Body of pancreas (tissue), 4 donors: ENCODE data around the gene SOX6. TPM values are rescaled to one million over a fixed set of nuclear protein-coding genes. Genes with fewer than 3 reads are reported as not detected.
A peak's percentile ranks its signal among the peaks of the same experiment; 100 is the strongest.

Experiments
- ATAC-seq: fragments of 150-250 bp; one replicate; pipeline ENCODE4 v1.9.1; 2016
- DNase-seq, 4 donors: peaks; one replicate each; pipeline ENCODE4 v3.0.0-alpha.2; 2019
- H3K27ac ChIP-seq, 4 donors: fragments of 200-600 bp; sonication (generic); 1 replicate in 3 of 4; 2 replicates in 1 of 4; pipeline versions ENCODE4 v1.5.1 to v1.6.1; 2016 to 2019; ENCODE audit warnings: mild to moderate bottlenecking in 1 of 4, mixed read lengths in 1 of 4, moderate library complexity in 1 of 4
- H3K27me3 ChIP-seq, 2 donors: fragments of 200-600 bp; sonication (generic); one replicate each; pipeline ENCODE4 v1.6.0; 2016; ENCODE audit warnings: mild to moderate bottlenecking in 1 of 2
- H3K36me3 ChIP-seq, 2 donors: fragments of 200-600 bp; sonication (generic); replicated peaks in 1 of 2; 2 replicates each; pipeline ENCODE4 v1.5.1; 2016; ENCODE audit warnings: low read depth in 2 of 2; ENCODE audit not compliant: insufficient read depth in 1 of 2
- H3K4me1 ChIP-seq: fragments of 200-600 bp; sonication (generic); one replicate; pipeline ENCODE4 v1.6.0; 2016
- H3K4me3 ChIP-seq, 2 donors: fragments of 200-600 bp; sonication (generic); 1 replicate in 1 of 2; 2 replicates in 1 of 2; pipeline ENCODE4 v1.5.1; 2016 to 2019
- H3K9me3 ChIP-seq, 3 donors: fragments of 200-600 bp; sonication (generic); 1 replicate in 2 of 3; 2 replicates in 1 of 3; pipeline ENCODE4 v1.5.1; 2016
- POLR2A ChIP-seq, 3 donors: fragments of 450-650 bp; IDR thresholded peaks; one replicate each; pipeline ENCODE4 v1.6.1; 2016; ENCODE audit warnings: antibody characterized with exemption in 3 of 3, mild to moderate bottlenecking in 2 of 3
- WGBS, 2 donors: methylation state at CpG; one replicate each; pipeline ENCODE4 v1.1.5; 2017; 5-methylcytosine and 5-hydroxymethylcytosine counted together
- intact Hi-C: fragments of 100-400 bp; cut with DNase I; formaldehyde crosslinking; loops from one replicate; pipeline ENCODE4 v1.15.1; 2023
- total RNA-seq, 2 donors: library from RNA; depleted of rRNA; stranded (reverse); fragments of >200 nt; gene quantifications; one replicate each; pipeline ENCODE4 v1.1.0, GENCODE V29; 2016
- TF ChIP-seq, protein P1 (sequence below), 7 experiments: fragments of 450-650 bp in 4 of 7; fragments of 200-600 bp in 3 of 7; sonication (generic) in 3 of 7; IDR thresholded peaks; one replicate each; pipeline ENCODE4 v1.5.1; 2016 to 2019; ENCODE audit warnings: antibody characterized with exemption in 7 of 7

The SOX6 gene
- total RNA-seq, 2 donors from 2014 or later, result 21.4 to 23.6 TPM

DNA sequence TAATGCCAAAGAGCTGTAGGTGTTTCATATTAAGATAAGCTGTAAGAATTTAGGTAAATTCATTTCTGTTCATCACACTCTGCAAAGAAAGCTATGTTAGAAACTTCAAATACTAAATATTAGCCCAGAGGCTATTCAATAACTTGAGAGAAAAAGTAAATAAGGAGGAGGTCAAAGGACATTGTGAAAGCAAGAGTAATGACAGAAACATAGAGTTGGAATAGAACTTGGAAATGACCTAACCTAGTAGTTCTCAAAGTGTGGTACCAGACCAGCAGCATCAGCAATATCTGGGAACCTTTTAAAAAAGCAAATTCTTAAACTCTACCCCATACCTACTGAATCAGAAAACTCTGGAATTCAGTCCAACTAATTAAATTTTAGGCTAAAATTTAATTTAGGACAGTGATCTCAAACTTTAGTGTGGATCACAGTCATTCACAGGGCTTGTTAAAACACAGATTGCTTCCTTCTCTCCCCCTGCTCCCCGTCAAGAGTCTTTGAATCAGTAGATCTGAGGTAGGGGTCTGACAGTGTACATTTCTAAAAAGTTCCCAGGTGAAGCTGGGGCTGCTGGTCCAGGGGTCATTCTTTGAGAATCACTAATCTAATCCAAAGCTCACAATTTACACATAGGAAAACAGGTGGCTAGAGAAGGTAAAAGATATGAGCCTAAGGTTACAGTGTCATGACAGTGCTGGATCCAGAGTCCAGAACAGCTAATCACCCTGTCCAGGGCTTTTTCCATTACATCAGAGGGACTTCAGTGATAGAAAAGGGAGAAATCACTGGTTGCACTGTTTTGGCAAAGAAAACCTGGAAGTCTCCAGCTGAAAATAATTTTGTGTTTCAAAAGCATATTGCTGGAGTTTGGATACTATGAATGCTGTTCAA lies 241.1 kb downstream of the SOX6 start:
- no peaks in the 10 kb centered on the region for H3K36me3 ChIP-seq
- no peaks in the 10 kb centered on the region for H3K9me3 ChIP-seq
- H3K27ac ChIP-seq, result peak overlapping the region in 3 of 4 donors; percentile 30 to 70 (median 51)
- DNase-seq (peak in 1 of 4 donors; percentile 51), ATAC-seq (peak; percentile 61)
- peaks cover 44% of the 10 kb centered on the region for H3K4me1 ChIP-seq
- intact Hi-C loops, result no loop called here
- H3K27me3 ChIP-seq, result no peaks in the 10 kb centered on the region
- H3K4me3 ChIP-seq, result no peak overlapping the region
- WGBS, 2 donors, result 27 to 35% methylated on average over 1 of the region's 1 CpG
- TF ChIP-seq, protein P1, sequence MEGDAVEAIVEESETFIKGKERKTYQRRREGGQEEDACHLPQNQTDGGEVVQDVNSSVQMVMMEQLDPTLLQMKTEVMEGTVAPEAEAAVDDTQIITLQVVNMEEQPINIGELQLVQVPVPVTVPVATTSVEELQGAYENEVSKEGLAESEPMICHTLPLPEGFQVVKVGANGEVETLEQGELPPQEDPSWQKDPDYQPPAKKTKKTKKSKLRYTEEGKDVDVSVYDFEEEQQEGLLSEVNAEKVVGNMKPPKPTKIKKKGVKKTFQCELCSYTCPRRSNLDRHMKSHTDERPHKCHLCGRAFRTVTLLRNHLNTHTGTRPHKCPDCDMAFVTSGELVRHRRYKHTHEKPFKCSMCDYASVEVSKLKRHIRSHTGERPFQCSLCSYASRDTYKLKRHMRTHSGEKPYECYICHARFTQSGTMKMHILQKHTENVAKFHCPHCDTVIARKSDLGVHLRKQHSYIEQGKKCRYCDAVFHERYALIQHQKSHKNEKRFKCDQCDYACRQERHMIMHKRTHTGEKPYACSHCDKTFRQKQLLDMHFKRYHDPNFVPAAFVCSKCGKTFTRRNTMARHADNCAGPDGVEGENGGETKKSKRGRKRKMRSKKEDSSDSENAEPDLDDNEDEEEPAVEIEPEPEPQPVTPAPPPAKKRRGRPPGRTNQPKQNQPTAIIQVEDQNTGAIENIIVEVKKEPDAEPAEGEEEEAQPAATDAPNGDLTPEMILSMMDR (IDR thresholded peaks at IDR 0.05), result no peak
- TF ChIP-seq POLR2A (IDR thresholded peaks at IDR 0.05), result no peak

DNA sequence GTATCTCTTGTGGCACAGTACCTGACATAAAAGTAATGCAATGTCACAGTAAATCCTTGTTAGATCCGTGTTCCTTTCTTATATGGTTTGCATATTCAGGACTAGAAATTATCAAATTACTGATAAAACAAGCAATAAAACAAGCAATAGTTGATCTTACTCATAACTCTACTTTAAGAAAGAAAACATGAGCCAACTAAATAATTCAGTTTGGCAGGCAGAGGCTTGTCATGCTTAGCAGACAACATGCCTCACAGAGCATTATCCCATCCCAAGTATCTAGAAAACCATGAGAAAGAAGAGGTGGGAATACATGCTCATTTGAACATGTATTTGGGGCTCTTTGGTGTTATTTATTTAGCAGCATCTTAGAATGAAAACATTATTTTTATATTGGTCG lies 241.9 kb downstream of the SOX6 start:
- intact Hi-C loops, result no loop called here
- H3K4me1 ChIP-seq, result peaks cover 44% of the 10 kb centered on the region
- H3K9me3 ChIP-seq, result no peaks in the 10 kb centered on the region
- ATAC-seq (no peak), DNase-seq (no peak)
- H3K27ac ChIP-seq, result peak overlapping the region in 3 of 4 donors; percentile 30 to 70 (median 51)
- TF ChIP-seq POLR2A (IDR thresholded peaks at IDR 0.05), result no peak
- TF ChIP-seq, protein P1 (IDR thresholded peaks at IDR 0.05), result no peak
- H3K27me3 ChIP-seq, result no peaks in the 10 kb centered on the region
- H3K36me3 ChIP-seq, result no peaks in the 10 kb centered on the region
- H3K4me3 ChIP-seq, result no peak overlapping the region
- 43 to 51% methylated on average over 2 of the region's 2 CpGs for WGBS, 2 donors

DNA sequence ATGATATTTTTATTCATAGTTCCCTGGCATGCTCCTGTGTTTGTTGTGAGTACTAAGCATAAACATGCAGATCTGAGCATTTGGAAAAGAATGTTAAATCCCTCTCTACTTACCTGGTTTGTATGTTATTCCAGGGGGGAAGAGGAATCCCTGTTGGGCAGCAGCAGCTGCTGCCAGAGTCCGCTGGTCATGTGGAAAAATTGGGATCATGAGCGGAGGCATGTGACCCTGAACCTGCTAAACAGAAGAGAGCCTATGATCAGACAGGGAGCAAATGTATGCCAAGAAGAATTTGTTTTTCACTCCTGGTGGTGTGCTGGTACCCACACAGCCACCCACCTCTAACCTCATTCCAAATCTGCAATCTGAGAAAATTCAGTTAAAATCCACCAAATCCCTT lies 244.7 kb downstream of the SOX6 start:
- TF ChIP-seq, protein P1 (IDR thresholded peaks at IDR 0.05), result no peak
- no peak for TF ChIP-seq POLR2A (IDR thresholded peaks at IDR 0.05)
- Histone ChIP-seq H3K27me3 (no peaks in the 10 kb centered on the region), H3K4me3 (no peak overlapping the region), H3K36me3 (no peaks in the 10 kb centered on the region), H3K4me1 (peaks cover 44% of the 10 kb centered on the region), H3K27ac (peak overlapping the region in 3 of 4 donors; percentile 28 to 61 (median 51)), H3K9me3 (no peaks in the 10 kb centered on the region)
- ATAC-seq, result no peak
- 83 to 84% methylated on average over 2 of the region's 2 CpGs for WGBS, 2 donors
- DNase-seq, result peak in 1 of 4 donors; percentile 15
- intact Hi-C loops, result no loop called here

DNA sequence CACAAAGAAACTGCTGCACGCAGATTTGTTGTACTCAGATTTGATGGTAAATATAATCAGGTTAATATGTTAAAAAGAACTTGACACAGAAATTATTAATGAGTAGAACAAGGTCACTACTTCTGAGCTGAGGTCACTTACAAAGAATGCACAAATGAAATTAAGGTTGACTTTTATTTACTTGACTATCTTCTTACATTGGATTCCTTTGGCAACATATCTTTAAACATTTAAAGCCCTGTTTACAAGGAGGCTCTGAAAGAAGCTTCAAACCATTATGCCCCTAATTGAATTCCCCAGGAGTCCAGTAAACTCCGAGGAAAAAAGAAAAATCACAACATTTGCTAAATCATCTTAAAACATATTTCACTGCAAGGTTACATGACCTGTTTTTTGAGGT lies 245.5 kb downstream of the SOX6 start:
- no peaks in the 10 kb centered on the region for H3K36me3 ChIP-seq
- no peak for DNase-seq
- H3K4me1 ChIP-seq, result peaks cover 44% of the 10 kb centered on the region
- peaks cover 0 to 1% (median 0%) of the 10 kb centered on the region in 3 donors for H3K9me3 ChIP-seq
- 35 to 36% methylated on average over 2 of the region's 2 CpGs for WGBS, 2 donors
- peak overlapping the region in 3 of 4 donors; percentile 28 to 61 (median 51) for H3K27ac ChIP-seq
- peak; percentile 63 for ATAC-seq
- H3K4me3 ChIP-seq, result no peak overlapping the region
- no peaks in the 10 kb centered on the region for H3K27me3 ChIP-seq
- intact Hi-C loops, result no loop called here
- no peak for TF ChIP-seq POLR2A (IDR thresholded peaks at IDR 0.05)
- TF ChIP-seq, protein P1 (IDR thresholded peaks at IDR 0.05), result no peak
